H1 (cell line): ENCODE measurements around the gene WDR54. TPM values are rescaled to one million over a fixed set of nuclear protein-coding genes. Genes with fewer than 3 reads are reported as not detected.

Experiments used
- CHD2 ChIP-seq: IDR thresholded peaks from 2 replicates; pipeline ENCODE4 v1.6.1; 2012; ENCODE audit warnings: low read length, improper control_type of control experiment
- EP300 ChIP-seq, 2 experiments: IDR thresholded peaks; 1 replicate in 1 of 2; 2 replicates in 1 of 2; pipeline ENCODE4 v1.6.1; 2011 to 2012; ENCODE audit warnings: low read depth in 2 of 2, low read length in 2 of 2, mild to moderate bottlenecking in 2 of 2, borderline replicate concordance in 1 of 2, inconsistent platforms in 1 of 2, moderate library complexity in 1 of 2
- EZH2 ChIP-seq: fragments of 200-600 bp; sonication (generic); IDR thresholded peaks from 2 replicates; pipeline ENCODE4 v1.7.1; 2012; ENCODE audit warnings: low read depth, mild to moderate bottlenecking, moderate library complexity, low read length, inconsistent platforms; ENCODE audit not compliant: severe bottlenecking
- NRF1 ChIP-seq: IDR thresholded peaks from 2 replicates; pipeline ENCODE4 v1.6.1; 2011; ENCODE audit warnings: mild to moderate bottlenecking, low read depth, low read length, improper control_type of control experiment
- RBBP5 ChIP-seq: IDR thresholded peaks from 2 replicates; pipeline ENCODE4 v1.7.1; 2012; ENCODE audit warnings: low read depth, mild to moderate bottlenecking, inconsistent platforms, low read length, moderate library complexity, borderline replicate concordance
- SAP30 ChIP-seq: fragments of 300-600 bp; sonication (generic); IDR thresholded peaks from 2 replicates; pipeline ENCODE4 v1.7.1; 2012; ENCODE audit warnings: low read length, moderate library complexity, mild to moderate bottlenecking, inconsistent platforms; ENCODE audit not compliant: insufficient read depth, insufficient replicate concordance
- YY1 ChIP-seq: IDR thresholded peaks from 2 replicates; pipeline ENCODE4 v1.6.1; 2011; ENCODE audit warnings: low read depth, mild to moderate bottlenecking, low read length
- ZNF274 ChIP-seq: IDR thresholded peaks from 2 replicates; pipeline ENCODE4 v1.7.0; 2012; ENCODE audit warnings: low read length, borderline replicate concordance; ENCODE audit errors: extremely low read depth
- polyA plus RNA-seq, 7 experiments: library from polyadenylated mRNA; depleted of rRNA in 3 of 7; stranded (reverse) in 5 of 7; unstranded in 2 of 7; fragments of >200 nt in 5 of 7; fragments of 200-250 nt in 2 of 7; gene quantifications; 1 replicate in 5 of 7; 2 replicates in 1 of 7; 4 replicates in 1 of 7; pipeline versions ENCODE4 v1.2.1 to v1.2.3, GENCODE V29; 2011 to 2013; ENCODE audit warnings: missing spikeins in 2 of 7, mixed read lengths in 2 of 7
- total RNA-seq: library from RNA; stranded (reverse); fragmentation: NEBNext Ultra II Directional; extraction: Animal tissue kit (Norgen Biotek cat#: 25700); gene quantifications from 2 replicates; pipeline ENCODE4 v1.2.1, GENCODE V29; 2021
- TF ChIP-seq, protein P1 (sequence below): fragments of 300-600 bp; sonication (generic); IDR thresholded peaks from 2 replicates; pipeline ENCODE4 v1.7.1; 2012; ENCODE audit warnings: low read length, moderate library complexity, mild to moderate bottlenecking, inconsistent platforms; ENCODE audit not compliant: insufficient replicate concordance

Gene WDR54
- total and polyA plus RNA-seq, 2 of the 8 experiments (the other 6 are each of a cell fraction or from before 2014, with no cell fraction given), result 41.6 to 125 TPM

GRCh38 chr2:74440378-74441169 lies 19.0 kb downstream of the WDR54 start (continued):
- no peak for TF ChIP-seq EZH2
- TF ChIP-seq EP300 (IDR thresholded peaks at IDR 0.05; ENCODE audit: borderline replicate concordance in 1 of 2, low read depth in 2 of 2, low read length in 2 of 2), result no peak
- TF ChIP-seq YY1, result no peak
- TF ChIP-seq ZNF274, result no peak
- no peak for TF ChIP-seq CHD2
- TF ChIP-seq RBBP5, result no peak; the same call in 1 of the 2 replicates
- TF ChIP-seq SAP30, result peak; percentile 49
- TF ChIP-seq, protein P1, sequence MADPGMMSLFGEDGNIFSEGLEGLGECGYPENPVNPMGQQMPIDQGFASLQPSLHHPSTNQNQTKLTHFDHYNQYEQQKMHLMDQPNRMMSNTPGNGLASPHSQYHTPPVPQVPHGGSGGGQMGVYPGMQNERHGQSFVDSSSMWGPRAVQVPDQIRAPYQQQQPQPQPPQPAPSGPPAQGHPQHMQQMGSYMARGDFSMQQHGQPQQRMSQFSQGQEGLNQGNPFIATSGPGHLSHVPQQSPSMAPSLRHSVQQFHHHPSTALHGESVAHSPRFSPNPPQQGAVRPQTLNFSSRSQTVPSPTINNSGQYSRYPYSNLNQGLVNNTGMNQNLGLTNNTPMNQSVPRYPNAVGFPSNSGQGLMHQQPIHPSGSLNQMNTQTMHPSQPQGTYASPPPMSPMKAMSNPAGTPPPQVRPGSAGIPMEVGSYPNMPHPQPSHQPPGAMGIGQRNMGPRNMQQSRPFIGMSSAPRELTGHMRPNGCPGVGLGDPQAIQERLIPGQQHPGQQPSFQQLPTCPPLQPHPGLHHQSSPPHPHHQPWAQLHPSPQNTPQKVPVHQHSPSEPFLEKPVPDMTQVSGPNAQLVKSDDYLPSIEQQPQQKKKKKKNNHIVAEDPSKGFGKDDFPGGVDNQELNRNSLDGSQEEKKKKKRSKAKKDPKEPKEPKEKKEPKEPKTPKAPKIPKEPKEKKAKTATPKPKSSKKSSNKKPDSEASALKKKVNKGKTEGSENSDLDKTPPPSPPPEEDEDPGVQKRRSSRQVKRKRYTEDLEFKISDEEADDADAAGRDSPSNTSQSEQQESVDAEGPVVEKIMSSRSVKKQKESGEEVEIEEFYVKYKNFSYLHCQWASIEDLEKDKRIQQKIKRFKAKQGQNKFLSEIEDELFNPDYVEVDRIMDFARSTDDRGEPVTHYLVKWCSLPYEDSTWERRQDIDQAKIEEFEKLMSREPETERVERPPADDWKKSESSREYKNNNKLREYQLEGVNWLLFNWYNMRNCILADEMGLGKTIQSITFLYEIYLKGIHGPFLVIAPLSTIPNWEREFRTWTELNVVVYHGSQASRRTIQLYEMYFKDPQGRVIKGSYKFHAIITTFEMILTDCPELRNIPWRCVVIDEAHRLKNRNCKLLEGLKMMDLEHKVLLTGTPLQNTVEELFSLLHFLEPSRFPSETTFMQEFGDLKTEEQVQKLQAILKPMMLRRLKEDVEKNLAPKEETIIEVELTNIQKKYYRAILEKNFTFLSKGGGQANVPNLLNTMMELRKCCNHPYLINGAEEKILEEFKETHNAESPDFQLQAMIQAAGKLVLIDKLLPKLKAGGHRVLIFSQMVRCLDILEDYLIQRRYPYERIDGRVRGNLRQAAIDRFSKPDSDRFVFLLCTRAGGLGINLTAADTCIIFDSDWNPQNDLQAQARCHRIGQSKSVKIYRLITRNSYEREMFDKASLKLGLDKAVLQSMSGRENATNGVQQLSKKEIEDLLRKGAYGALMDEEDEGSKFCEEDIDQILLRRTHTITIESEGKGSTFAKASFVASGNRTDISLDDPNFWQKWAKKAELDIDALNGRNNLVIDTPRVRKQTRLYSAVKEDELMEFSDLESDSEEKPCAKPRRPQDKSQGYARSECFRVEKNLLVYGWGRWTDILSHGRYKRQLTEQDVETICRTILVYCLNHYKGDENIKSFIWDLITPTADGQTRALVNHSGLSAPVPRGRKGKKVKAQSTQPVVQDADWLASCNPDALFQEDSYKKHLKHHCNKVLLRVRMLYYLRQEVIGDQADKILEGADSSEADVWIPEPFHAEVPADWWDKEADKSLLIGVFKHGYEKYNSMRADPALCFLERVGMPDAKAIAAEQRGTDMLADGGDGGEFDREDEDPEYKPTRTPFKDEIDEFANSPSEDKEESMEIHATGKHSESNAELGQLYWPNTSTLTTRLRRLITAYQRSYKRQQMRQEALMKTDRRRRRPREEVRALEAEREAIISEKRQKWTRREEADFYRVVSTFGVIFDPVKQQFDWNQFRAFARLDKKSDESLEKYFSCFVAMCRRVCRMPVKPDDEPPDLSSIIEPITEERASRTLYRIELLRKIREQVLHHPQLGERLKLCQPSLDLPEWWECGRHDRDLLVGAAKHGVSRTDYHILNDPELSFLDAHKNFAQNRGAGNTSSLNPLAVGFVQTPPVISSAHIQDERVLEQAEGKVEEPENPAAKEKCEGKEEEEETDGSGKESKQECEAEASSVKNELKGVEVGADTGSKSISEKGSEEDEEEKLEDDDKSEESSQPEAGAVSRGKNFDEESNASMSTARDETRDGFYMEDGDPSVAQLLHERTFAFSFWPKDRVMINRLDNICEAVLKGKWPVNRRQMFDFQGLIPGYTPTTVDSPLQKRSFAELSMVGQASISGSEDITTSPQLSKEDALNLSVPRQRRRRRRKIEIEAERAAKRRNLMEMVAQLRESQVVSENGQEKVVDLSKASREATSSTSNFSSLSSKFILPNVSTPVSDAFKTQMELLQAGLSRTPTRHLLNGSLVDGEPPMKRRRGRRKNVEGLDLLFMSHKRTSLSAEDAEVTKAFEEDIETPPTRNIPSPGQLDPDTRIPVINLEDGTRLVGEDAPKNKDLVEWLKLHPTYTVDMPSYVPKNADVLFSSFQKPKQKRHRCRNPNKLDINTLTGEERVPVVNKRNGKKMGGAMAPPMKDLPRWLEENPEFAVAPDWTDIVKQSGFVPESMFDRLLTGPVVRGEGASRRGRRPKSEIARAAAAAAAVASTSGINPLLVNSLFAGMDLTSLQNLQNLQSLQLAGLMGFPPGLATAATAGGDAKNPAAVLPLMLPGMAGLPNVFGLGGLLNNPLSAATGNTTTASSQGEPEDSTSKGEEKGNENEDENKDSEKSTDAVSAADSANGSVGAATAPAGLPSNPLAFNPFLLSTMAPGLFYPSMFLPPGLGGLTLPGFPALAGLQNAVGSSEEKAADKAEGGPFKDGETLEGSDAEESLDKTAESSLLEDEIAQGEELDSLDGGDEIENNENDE, result no peak
- TF ChIP-seq NRF1, result no peak
